ENCODE results near the gene KRTAP5-11. TPM values are rescaled to one million over a fixed set of nuclear protein-coding genes. Genes with fewer than 3 reads are reported as not detected.
"Not testable (repeated sequence)": the region's sequence is repeated elsewhere in the genome, so short reads cannot be mapped to it uniquely, and the experiment has no call there.

Gene KRTAP5-11
- total and polyA plus RNA-seq, 2 of the 8 experiments (the other 6 are each of a cell fraction or from before 2014, with no cell fraction given), result not detected

GRCh38 chr11:71535825-71536224, 46.9 kb downstream of the KRTAP5-11 start (continued):
- TF ChIP-seq PHF8 (conservative IDR thresholded peaks at IDR 0.05; ENCODE audit: low read depth, low read length) (no peak), POU5F1 (IDR thresholded peaks at IDR 0.05; ENCODE audit: low read depth, low read length) (no peak), MAX (IDR thresholded peaks at IDR 0.05) (no peak), EP300 (IDR thresholded peaks at IDR 0.05; ENCODE audit: borderline replicate concordance in 1 of 2, low read depth in 2 of 2, low read length in 2 of 2) (no peak)

GRCh38 chr11:71534711-71535608, 47.7 kb downstream of the KRTAP5-11 start:
- H3K18ac ChIP-seq (ENCODE audit: extremely low read depth, low read length); H4K20me1 ChIP-seq (replicated peaks in 1 of 2; ENCODE audit: control insufficient read depth in 1 of 2, insufficient read depth in 2 of 2, low read length in 2 of 2); H3K79me1 ChIP-seq (ENCODE audit: low read depth, low read length); H3K23me2 ChIP-seq (ENCODE audit: low read depth, low read length); H4K91ac ChIP-seq (replicated peaks; ENCODE audit: insufficient read length, low read length); H4K8ac ChIP-seq (ENCODE audit: extremely low read depth, insufficient read depth, low read length); H3K4me2 ChIP-seq (ENCODE audit: insufficient read depth in 1 of 2, low read depth in 2 of 2, low read length in 2 of 2); H3K23ac ChIP-seq (ENCODE audit: insufficient read length); H3K9me3 ChIP-seq (ENCODE audit: insufficient read depth in 2 of 2, low read depth in 1 of 2, low read length in 1 of 2); H3K4me1 ChIP-seq (replicated peaks in 1 of 4; ENCODE audit: control insufficient read depth in 3 of 4, insufficient read depth in 4 of 4, low read length in 3 of 4); H3K4me3 ChIP-seq (ENCODE audit: extremely low read depth in 1 of 4, insufficient read depth in 2 of 4, low read depth in 3 of 4, low read length in 4 of 4); H3K56ac ChIP-seq (replicated peaks; ENCODE audit: insufficient read length, low read depth, low read length); H2BK5ac ChIP-seq (ENCODE audit: low read depth, low read length); H2AK5ac ChIP-seq (ENCODE audit: low read depth, low read length); H3K36me3 ChIP-seq (ENCODE audit: control insufficient read depth in 2 of 4, insufficient read depth in 4 of 4, low read length in 3 of 4); H3K4ac ChIP-seq (replicated peaks; ENCODE audit: insufficient read length, low read depth, low read length); H2BK12ac ChIP-seq (ENCODE audit: low read depth, low read length); H3K14ac ChIP-seq (ENCODE audit: insufficient read length); H3K79me2 ChIP-seq (ENCODE audit: control insufficient read depth in 1 of 2, insufficient read depth in 2 of 2, low read length in 2 of 2); H2BK120ac ChIP-seq (replicated peaks; ENCODE audit: low read depth, low read length); POLR2A ChIA-PET (ENCODE audit: partially characterized antibody); H2BK20ac ChIP-seq (ENCODE audit: low read length); H2BK15ac ChIP-seq (ENCODE audit: low read length); H2AFZ ChIP-seq (ENCODE audit: low read length); H4K5ac ChIP-seq (ENCODE audit: insufficient read length, low read depth, low read length); H3K27ac ChIP-seq (ENCODE audit: low read depth, low read length); H3K9ac ChIP-seq (replicated peaks in 1 of 4; ENCODE audit: extremely low read depth in 1 of 4, low read depth in 3 of 4, low read length in 3 of 4); FAIRE-seq; H3K27me3 ChIP-seq (replicated peaks in 1 of 4; ENCODE audit: control insufficient read depth in 3 of 4, extremely low read depth in 1 of 4, insufficient read depth in 3 of 4, low read length in 3 of 4): not testable (repeated sequence)
- DNase-seq (ENCODE audit: low read depth in 1 of 2, low spot score in 2 of 2), result peak in 1 of 2 experiments; percentile 24
- CTCF ChIA-PET (ENCODE audit: partially characterized antibody), result interaction anchor here (0.6 kb wide), 1 partner anchor 115 kb away, joined by 3 read pairs; no protein-coding TSS in a partner anchor
- 87% methylated on average over 17 of the region's 17 CpGs; no CpG with 5 or more reads in 1 of the 2 experiments for WGBS, 2 experiments (ENCODE audit: extremely low coverage in 1 of 2, insufficient coverage in 1 of 2, insufficient read length in 1 of 2, insufficient replicate concordance in 2 of 2, low coverage in 1 of 2, low lambda C conversion rate in 2 of 2, missing lambda C conversion rate in 1 of 2)

Data from H1 (cell line).